Measurements from ENCODE around the gene ITIH4. TPM values are rescaled to one million over a fixed set of nuclear protein-coding genes. Genes with fewer than 3 reads are reported as not detected.

ITIH4 gene
- total and polyA plus RNA-seq, 2 of the 13 experiments (the other 11 are each of a cell fraction or from before 2014, with no cell fraction given), result 2.7 to 5.3 TPM

- TF ChIP-seq ZBED4 (CRISPR knock-in tag; IDR thresholded peaks at IDR 0.05; ENCODE audit: borderline replicate concordance), result 0 out of 2 replicates have a peak, but pooled peaks have one; percentile 53
- TF ChIP-seq NFKB2 (CRISPR knock-in tag; IDR thresholded peaks at IDR 0.05; ENCODE audit: borderline replicate concordance), result peak; percentile 68; the same call in 1 of the 2 replicates
- peak; percentile 100 for TF ChIP-seq ZNF574 (CRISPR knock-in tag; IDR thresholded peaks at IDR 0.05)
- peak; percentile 38; the same call in 1 of the 2 replicates for TF ChIP-seq AHDC1 (CRISPR knock-in tag; IDR thresholded peaks at IDR 0.05; ENCODE audit: borderline replicate concordance)
- TF ChIP-seq MXD1 (CRISPR knock-in tag; IDR thresholded peaks at IDR 0.05), result peak; percentile 62
- TF ChIP-seq POGK (CRISPR knock-in tag; conservative IDR thresholded peaks at IDR 0.05), result peak; percentile 65
- TF ChIP-seq ZNF547 (CRISPR knock-in tag; IDR thresholded peaks at IDR 0.05), result peak; percentile 78
- TF ChIP-seq HNF4A (CRISPR knock-in tag; IDR thresholded peaks at IDR 0.05), result peak; percentile 39
- TF ChIP-seq PATZ1 (CRISPR knock-in tag; IDR thresholded peaks at IDR 0.05), result peak; percentile 67
These were observed 59.8 kb downstream of the ITIH4 start, which contains the start of gene NEK4 (continued) for GRCh38 chr3:52770496-52771333.

Data from HepG2 (cell line).